Body of pancreas (tissue), 4 donors: ENCODE measurements around the gene CST7. TPM values are rescaled to one million over a fixed set of nuclear protein-coding genes. Genes with fewer than 3 reads are reported as not detected.

Experiments
- ATAC-seq: fragments of 150-250 bp; one replicate; pipeline ENCODE4 v1.9.1; 2016
- DNase-seq, 4 donors: peaks; one replicate each; pipeline ENCODE4 v3.0.0-alpha.2; 2019
- H3K27ac ChIP-seq, 4 donors: fragments of 200-600 bp; sonication (generic); 1 replicate in 3 of 4; 2 replicates in 1 of 4; pipeline versions ENCODE4 v1.5.1 to v1.6.1; 2016 to 2019; ENCODE audit warnings: mild to moderate bottlenecking in 1 of 4, mixed read lengths in 1 of 4, moderate library complexity in 1 of 4
- H3K27me3 ChIP-seq, 2 donors: fragments of 200-600 bp; sonication (generic); one replicate each; pipeline ENCODE4 v1.6.0; 2016; ENCODE audit warnings: mild to moderate bottlenecking in 1 of 2
- H3K36me3 ChIP-seq, 2 donors: fragments of 200-600 bp; sonication (generic); replicated peaks in 1 of 2; 2 replicates each; pipeline ENCODE4 v1.5.1; 2016; ENCODE audit warnings: low read depth in 2 of 2; ENCODE audit not compliant: insufficient read depth in 1 of 2
- H3K4me1 ChIP-seq: fragments of 200-600 bp; sonication (generic); one replicate; pipeline ENCODE4 v1.6.0; 2016
- H3K4me3 ChIP-seq, 2 donors: fragments of 200-600 bp; sonication (generic); 1 replicate in 1 of 2; 2 replicates in 1 of 2; pipeline ENCODE4 v1.5.1; 2016 to 2019
- H3K9me3 ChIP-seq, 3 donors: fragments of 200-600 bp; sonication (generic); 1 replicate in 2 of 3; 2 replicates in 1 of 3; pipeline ENCODE4 v1.5.1; 2016
- CTCF ChIP-seq, 7 experiments: fragments of 450-650 bp in 4 of 7; fragments of 200-600 bp in 3 of 7; sonication (generic) in 3 of 7; IDR thresholded peaks; one replicate each; pipeline ENCODE4 v1.5.1; 2016 to 2019; ENCODE audit warnings: antibody characterized with exemption in 7 of 7
- POLR2A ChIP-seq, 3 donors: fragments of 450-650 bp; IDR thresholded peaks; one replicate each; pipeline ENCODE4 v1.6.1; 2016; ENCODE audit warnings: antibody characterized with exemption in 3 of 3, mild to moderate bottlenecking in 2 of 3
- WGBS, 2 donors: methylation state at CpG; one replicate each; pipeline ENCODE4 v1.1.5; 2017; 5-methylcytosine and 5-hydroxymethylcytosine counted together
- intact Hi-C: fragments of 100-400 bp; cut with DNase I; formaldehyde crosslinking; loops from one replicate; pipeline ENCODE4 v1.15.1; 2023
- total RNA-seq, 2 donors: library from RNA; depleted of rRNA; stranded (reverse); fragments of >200 nt; gene quantifications; one replicate each; pipeline ENCODE4 v1.1.0, GENCODE V29; 2016

CST7 gene
- total RNA-seq, 2 donors from 2014 or later = 1.8 to 4.0 TPM

GRCh38 chr20:24983896-24984295 is 34.8 kb downstream of the CST7 start:
- no peaks in the 10 kb centered on the region for H3K4me1 ChIP-seq
- DNase-seq = no peak
- no peak overlapping the region for H3K27ac ChIP-seq
- intact Hi-C loops = no loop called here
- H3K27me3 ChIP-seq = no peaks in the 10 kb centered on the region
- TF ChIP-seq POLR2A (IDR thresholded peaks at IDR 0.05) (no peak), CTCF (IDR thresholded peaks at IDR 0.05) (no peak)
- no peak for ATAC-seq
- no peaks in the 10 kb centered on the region for H3K9me3 ChIP-seq
- WGBS, 2 donors = 79 to 85% methylated on average over 8 of the region's 8 CpGs
- no peaks in the 10 kb centered on the region for H3K36me3 ChIP-seq
- H3K4me3 ChIP-seq = no peak overlapping the region

- Histone ChIP-seq H3K4me1 (no peaks in the 10 kb centered on the region), H3K36me3 (no peaks in the 10 kb centered on the region), H3K4me3 (no peak overlapping the region), H3K27ac (peak overlapping the region in 1 of 4 donors; percentile 11), H3K27me3 (no peaks in the 10 kb centered on the region), H3K9me3 (no peaks in the 10 kb centered on the region)
- ATAC-seq (no peak), DNase-seq (no peak)
- intact Hi-C loops = no loop called here
- no peak for TF ChIP-seq CTCF (IDR thresholded peaks at IDR 0.05)
- no peak for TF ChIP-seq POLR2A (IDR thresholded peaks at IDR 0.05)
- WGBS, 2 donors = 59 to 73% methylated on average over 3 of the region's 3 CpGs
Observed at GRCh38 chr20:24984961-24985640, 36.0 kb downstream of the CST7 start.

- TF ChIP-seq CTCF (IDR thresholded peaks at IDR 0.05) (no peak), POLR2A (IDR thresholded peaks at IDR 0.05) (no peak)
- DNase-seq = no peak
- no peak overlapping the region for H3K27ac ChIP-seq
- H3K27me3 ChIP-seq = no peaks in the 10 kb centered on the region
- no peaks in the 10 kb centered on the region for H3K4me1 ChIP-seq
- ATAC-seq = no peak
- no peak overlapping the region for H3K4me3 ChIP-seq
- H3K9me3 ChIP-seq = no peaks in the 10 kb centered on the region
- intact Hi-C loops = no loop called here
- H3K36me3 ChIP-seq = no peaks in the 10 kb centered on the region
- 53 to 78% methylated on average over 6 of the region's 6 CpGs for WGBS, 2 donors
Observed at GRCh38 chr20:24985802-24986201, 36.7 kb downstream of the CST7 start.

GRCh38 chr20:24986436-24987015 is 37.5 kb downstream of the CST7 start:
- intact Hi-C loops = no loop called here
- H3K4me3 ChIP-seq = no peak overlapping the region
- peaks cover 6% of the 10 kb centered on the region for H3K4me1 ChIP-seq
- DNase-seq (no peak), ATAC-seq (no peak)
- no peak for TF ChIP-seq CTCF (IDR thresholded peaks at IDR 0.05)
- no peak for TF ChIP-seq POLR2A (IDR thresholded peaks at IDR 0.05)
- H3K36me3 ChIP-seq = no peaks in the 10 kb centered on the region
- 89 to 92% methylated on average over 7 of the region's 7 CpGs for WGBS, 2 donors
- no peak overlapping the region for H3K27ac ChIP-seq
- H3K27me3 ChIP-seq = no peaks in the 10 kb centered on the region
- H3K9me3 ChIP-seq = no peaks in the 10 kb centered on the region

GRCh38 chr20:24987244-24987643 is 38.2 kb downstream of the CST7 start:
- no peaks in the 10 kb centered on the region for H3K27me3 ChIP-seq
- H3K36me3 ChIP-seq = no peaks in the 10 kb centered on the region
- DNase-seq = no peak
- peaks cover 10% of the 10 kb centered on the region for H3K4me1 ChIP-seq
- 81 to 85% methylated on average over 2 of the region's 2 CpGs for WGBS, 2 donors
- H3K27ac ChIP-seq = no peak overlapping the region
- H3K4me3 ChIP-seq = no peak overlapping the region
- no peak for ATAC-seq
- TF ChIP-seq POLR2A (IDR thresholded peaks at IDR 0.05) (no peak), CTCF (IDR thresholded peaks at IDR 0.05) (no peak)
- H3K9me3 ChIP-seq = no peaks in the 10 kb centered on the region
- intact Hi-C loops = no loop called here
